Measurements from ENCODE around the gene SLC35G2.
"Not testable (repeated sequence)": the region's sequence is repeated elsewhere in the genome, so short reads cannot be mapped to it uniquely, and the experiment has no call there.

The SLC35G2 gene

DNA sequence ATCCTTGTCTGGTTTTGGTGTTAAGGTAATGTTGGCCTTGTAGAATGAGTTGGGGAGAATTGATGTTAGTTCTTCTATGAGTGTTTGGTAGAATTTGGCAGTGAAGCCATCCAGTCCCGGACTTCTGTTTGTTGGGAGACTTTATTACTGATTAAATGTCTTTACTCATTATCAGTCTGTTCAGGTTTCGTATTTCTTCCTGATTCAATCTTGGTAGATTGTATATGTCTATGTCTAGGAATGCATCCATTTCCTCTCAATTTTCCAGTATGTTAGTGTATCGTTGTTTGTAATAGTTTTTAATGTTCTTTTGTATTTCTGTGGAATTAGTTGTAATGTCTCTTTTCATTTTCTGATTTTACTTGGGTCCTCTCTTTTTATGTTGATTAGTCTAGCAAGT, 82.5 kb downstream of the SLC35G2 start:
- FAIRE-seq (peak; percentile 25), DNase-seq (ENCODE audit: insufficient read length, low spot score) (no peak)
- TF ChIP-seq, protein P1, sequence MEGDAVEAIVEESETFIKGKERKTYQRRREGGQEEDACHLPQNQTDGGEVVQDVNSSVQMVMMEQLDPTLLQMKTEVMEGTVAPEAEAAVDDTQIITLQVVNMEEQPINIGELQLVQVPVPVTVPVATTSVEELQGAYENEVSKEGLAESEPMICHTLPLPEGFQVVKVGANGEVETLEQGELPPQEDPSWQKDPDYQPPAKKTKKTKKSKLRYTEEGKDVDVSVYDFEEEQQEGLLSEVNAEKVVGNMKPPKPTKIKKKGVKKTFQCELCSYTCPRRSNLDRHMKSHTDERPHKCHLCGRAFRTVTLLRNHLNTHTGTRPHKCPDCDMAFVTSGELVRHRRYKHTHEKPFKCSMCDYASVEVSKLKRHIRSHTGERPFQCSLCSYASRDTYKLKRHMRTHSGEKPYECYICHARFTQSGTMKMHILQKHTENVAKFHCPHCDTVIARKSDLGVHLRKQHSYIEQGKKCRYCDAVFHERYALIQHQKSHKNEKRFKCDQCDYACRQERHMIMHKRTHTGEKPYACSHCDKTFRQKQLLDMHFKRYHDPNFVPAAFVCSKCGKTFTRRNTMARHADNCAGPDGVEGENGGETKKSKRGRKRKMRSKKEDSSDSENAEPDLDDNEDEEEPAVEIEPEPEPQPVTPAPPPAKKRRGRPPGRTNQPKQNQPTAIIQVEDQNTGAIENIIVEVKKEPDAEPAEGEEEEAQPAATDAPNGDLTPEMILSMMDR (IDR thresholded peaks at IDR 0.05; ENCODE audit: insufficient read depth, missing control alignments), result no peak

DNA sequence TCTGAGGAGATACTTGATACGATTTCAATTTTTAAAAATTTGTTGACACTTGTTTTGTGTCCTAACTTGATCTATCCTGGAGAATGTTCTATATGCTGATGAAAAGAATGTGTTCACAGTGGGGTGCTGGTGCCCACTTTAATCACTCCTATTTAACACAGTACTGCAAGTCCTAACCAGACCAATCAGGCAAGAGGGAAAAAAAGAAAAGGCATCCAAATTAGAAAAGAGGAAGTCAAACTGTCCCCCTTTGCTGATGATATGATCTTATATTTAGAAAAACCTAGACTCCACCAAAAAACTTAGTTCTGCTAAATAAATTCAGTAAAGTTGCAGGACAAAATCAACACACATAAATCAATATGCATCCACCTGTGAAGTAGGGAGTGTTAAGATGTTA, 83.6 kb downstream of the SLC35G2 start:
- DNase-seq (ENCODE audit: insufficient read length, low spot score), result not testable (repeated sequence)
- FAIRE-seq, result peak; percentile 11

DNA sequence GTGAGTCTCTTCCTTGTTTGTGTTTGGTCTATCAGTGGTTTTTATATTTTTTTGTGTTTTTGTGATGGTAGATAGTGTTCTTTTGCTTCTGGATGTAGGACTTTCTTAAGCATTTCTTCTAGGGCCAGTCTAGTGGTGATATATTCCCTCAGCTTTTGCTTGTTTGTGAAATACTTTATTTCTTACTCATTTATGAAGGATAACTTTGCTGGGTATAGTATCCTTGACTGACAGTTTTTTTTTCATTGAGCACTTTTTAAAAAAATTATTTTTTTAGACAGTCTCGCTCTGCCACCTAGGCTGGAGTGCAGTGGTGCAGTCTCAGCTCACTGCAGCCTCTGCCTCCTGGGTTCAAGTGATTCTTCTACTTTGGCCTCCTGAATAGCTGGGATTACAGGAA, 85.0 kb downstream of the SLC35G2 start:
- DNase-seq (ENCODE audit: insufficient read length, low spot score) (no peak), FAIRE-seq (no peak)
- TF ChIP-seq, protein P1 (IDR thresholded peaks at IDR 0.05; ENCODE audit: insufficient read depth, missing control alignments), result no peak

DNA sequence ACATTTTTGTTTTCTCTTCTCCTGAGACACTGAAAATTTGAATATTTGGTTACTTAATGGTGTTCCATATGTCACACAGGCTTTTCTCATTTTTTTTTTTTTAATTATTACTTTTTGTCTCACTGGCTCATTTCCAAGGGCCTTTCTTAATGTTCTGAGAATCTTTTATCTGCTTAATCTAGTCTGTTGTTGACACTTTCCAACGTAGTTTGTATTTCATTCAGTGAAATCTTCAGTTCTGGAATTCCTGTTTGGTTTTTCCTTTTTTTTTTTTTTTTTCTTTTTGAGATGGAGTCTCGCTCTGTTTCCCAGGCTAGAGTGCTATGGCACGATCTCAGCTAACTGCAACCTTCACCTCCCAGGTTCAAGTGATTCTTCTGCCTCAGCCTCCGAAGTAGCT, 85.8 kb downstream of the SLC35G2 start:
- DNase-seq (ENCODE audit: insufficient read length, low spot score) (no peak), FAIRE-seq (no peak)
- TF ChIP-seq, protein P1 (IDR thresholded peaks at IDR 0.05; ENCODE audit: insufficient read depth, missing control alignments), result no peak

All from D721Med (cell line).